GM12878 (cell line): ENCODE measurements around the gene MSI2. TPM values are rescaled to one million over a fixed set of nuclear protein-coding genes. Genes with fewer than 3 reads are reported as not detected.

Source experiments
- ATAC-seq: fragments of 200-7000 bp; cut with Tn5 transposase; 3 replicates; pipeline ENCODE4 v1.9.1; 2020; ENCODE audit warnings: mild to moderate bottlenecking, moderate library complexity
- BruUV-seq: library from RNA; stranded (reverse); fragments of 400-500 nt; replicated peaks from 2 replicates; lab custom pipeline; 2021; lab: Mats Ljungman, UMichigan
- CTCF ChIA-PET: fragments of 300-600 bp; sonication (Branson Sonifier 250); formaldehyde crosslinking; extraction: SDS; loops from one replicate; lab custom pipeline; 2021; ENCODE audit warnings: inconsistent platforms; lab: Yijun Ruan, JAX
- POLR2A ChIA-PET: fragments of 350-600 bp; formaldehyde crosslinking; extraction: SDS; loops from one replicate; lab custom pipeline; 2021; ENCODE audit warnings: inconsistent platforms; lab: Charles Lee
- RAD21 ChIA-PET: fragments of 300-600 bp; sonication (Branson Sonifier 250); formaldehyde crosslinking; loops from one replicate; lab custom pipeline; 2023; ENCODE audit warnings: antibody characterized with exemption; ENCODE audit not compliant: unreplicated experiment; lab: Charles Lee
- SMC1A ChIA-PET: fragments of 300-600 bp; sonication (Branson Sonifier 250); formaldehyde crosslinking; loops from one replicate; lab custom pipeline; 2023; ENCODE audit not compliant: unreplicated experiment, uncharacterized antibody; lab: Charles Lee
- DNase-seq: peaks from one replicate; pipeline ENCODE4 v3.0.0-alpha.2; 2011; ENCODE audit warnings: low read depth, low spot score
- FAIRE-seq: peaks from 3 replicates; lab custom pipeline; 2011; peaks lifted over from hg19 to GRCh38; lab: Jason Lieb, UNC
- H2AFZ ChIP-seq: 2 replicates; pipeline ENCODE4 v1.6.0; 2011; ENCODE audit warnings: low read depth, low read length, control low read depth; ENCODE audit not compliant: control insufficient read depth
- H3K27ac ChIP-seq: 2 replicates; pipeline ENCODE4 v1.5.1; 2011; ENCODE audit warnings: control low read depth; ENCODE audit not compliant: control insufficient read depth, insufficient read depth
- H3K27me3 ChIP-seq, 2 experiments: replicated peaks in 1 of 2; 2 replicates each; pipeline versions ENCODE4 v1.6.0 to v1.6.1; 2011; ENCODE audit warnings: low read length in 1 of 2; ENCODE audit not compliant: control insufficient read depth in 2 of 2, insufficient read depth in 2 of 2
- H3K36me3 ChIP-seq, 2 experiments: 2 replicates each; pipeline ENCODE4 v1.5.1; 2011; ENCODE audit warnings: low read length in 1 of 2; ENCODE audit not compliant: control insufficient read depth in 2 of 2, insufficient read depth in 2 of 2
- H3K4me1 ChIP-seq: 2 replicates; pipeline ENCODE4 v1.6.1; 2011; ENCODE audit warnings: mild to moderate bottlenecking, low read length, moderate library complexity, mixed read lengths; ENCODE audit not compliant: control insufficient read depth, insufficient read depth
- H3K4me2 ChIP-seq: 2 replicates; pipeline ENCODE4 v1.6.0; 2011; ENCODE audit warnings: control low read depth; ENCODE audit not compliant: control insufficient read depth, insufficient read depth
- H3K4me3 ChIP-seq: fragments of 200-600 bp; sonication (generic); 2 replicates; pipeline ENCODE4 v1.5.1; 2016
- H3K79me2 ChIP-seq: 2 replicates; pipeline ENCODE4 v1.6.0; 2011; ENCODE audit warnings: low read length; ENCODE audit not compliant: control insufficient read depth, insufficient read depth
- H3K9ac ChIP-seq: 2 replicates; pipeline ENCODE4 v1.8.0; 2011; ENCODE audit warnings: low read length, control low read depth, mixed read lengths; ENCODE audit not compliant: control insufficient read depth, insufficient read depth
- H3K9me3 ChIP-seq: replicated peaks from 3 replicates; pipeline ENCODE4 v1.5.1; 2011; ENCODE audit warnings: mild to moderate bottlenecking, low read length; ENCODE audit not compliant: control insufficient read depth, insufficient read depth
- H4K20me1 ChIP-seq: 2 replicates; pipeline ENCODE4 v1.6.0; 2011; ENCODE audit not compliant: control insufficient read depth, insufficient read depth
- ESRRA ChIP-seq: IDR thresholded peaks from 2 replicates; pipeline ENCODE4 v1.6.1; 2012; ENCODE audit warnings: mild to moderate bottlenecking, low read length, improper control_type of control experiment
- FOS ChIP-seq: IDR thresholded peaks from 3 replicates; pipeline ENCODE4 v1.6.1; 2011; ENCODE audit warnings: borderline replicate concordance; ENCODE audit not compliant: insufficient read length; ENCODE audit errors: extremely low read depth
- IKZF1 ChIP-seq: fragments of 450-650 bp; conservative IDR thresholded peaks from 2 replicates; pipeline ENCODE4 v1.6.1; 2017; ENCODE audit warnings: antibody characterized with exemption, mild to moderate bottlenecking
- MXI1 ChIP-seq: fragments of 150-350 bp; IDR thresholded peaks from 2 replicates; pipeline ENCODE4 v1.6.1; 2011; ENCODE audit warnings: low read depth, mild to moderate bottlenecking, inconsistent platforms, low read length, improper control_type of control experiment
- RAD21 ChIP-seq: IDR thresholded peaks from 2 replicates; pipeline ENCODE4 v1.6.1; 2011; ENCODE audit warnings: mild to moderate bottlenecking, low read depth, low read length, moderate library complexity; ENCODE audit not compliant: insufficient read depth
- SRF ChIP-seq, 2 experiments: IDR thresholded peaks; 2 replicates each; pipeline ENCODE4 v1.6.1; 2011; ENCODE audit warnings: low read depth in 2 of 2, low read length in 2 of 2, mild to moderate bottlenecking in 1 of 2, moderate library complexity in 1 of 2
- TCF7 ChIP-seq: IDR thresholded peaks from 2 replicates; pipeline ENCODE4 v1.6.1; 2014; ENCODE audit warnings: antibody characterized with exemption, borderline replicate concordance
- ZNF217 ChIP-seq: fragments of 450-650 bp; IDR thresholded peaks from 2 replicates; pipeline ENCODE4 v1.6.1; 2017; ENCODE audit warnings: antibody characterized with exemption, mild to moderate bottlenecking
- ZSCAN29 ChIP-seq: fragments of 450-650 bp; IDR thresholded peaks from 2 replicates; pipeline ENCODE4 v1.6.1; 2017; ENCODE audit warnings: mild to moderate bottlenecking, moderate library complexity
- WGBS: methylation state at CpG from one replicate; pipeline ENCODE4 v1.1.6; 2016; ENCODE audit warnings: low lambda C conversion rate; ENCODE audit not compliant: insufficient replicate concordance, insufficient coverage; ENCODE audit errors: missing lambda C conversion rate; 5-methylcytosine and 5-hydroxymethylcytosine counted together
- in situ Hi-C: fragments of 300-500 bp; cut with MboI; formaldehyde crosslinking; loops from 9 replicates; pipeline ENCODE4 v1.14.3; 2018; ENCODE audit warnings: mixed read lengths
- intact Hi-C: fragments of 100-400 bp; cut with micrococcal nuclease; formaldehyde crosslinking; loops from one replicate; pipeline ENCODE4 v1.14.2; 2022; ENCODE audit not compliant: unreplicated experiment
- polyA plus RNA-seq, 11 experiments: library from polyadenylated mRNA; depleted of rRNA in 4 of 11; unstranded in 6 of 11; stranded (reverse) in 5 of 11; fragments of >200 nt; fragmentation: Nextera tagmentation in 4 of 11; fragmentation: Illumina TruSeq in 1 of 11; extraction: Ambion mirVana in 4 of 11; extraction: Trizol in 1 of 11; gene quantifications; 1 replicate in 1 of 11; 2 replicates in 10 of 11; pipeline versions ENCODE4 v1.2.1 to v1.2.3, GENCODE V29; 2011 to 2016; ENCODE audit warnings: inconsistent platforms in 2 of 11, missing spikeins in 2 of 11, low read depth in 1 of 11
- total RNA-seq, 4 experiments: library from RNA; depleted of rRNA in 3 of 4; stranded (reverse); fragments of >200 nt in 3 of 4; fragmentation: Illumina TruSeq in 1 of 4; extraction: Trizol in 1 of 4; gene quantifications; 2 replicates each; pipeline versions ENCODE4 v1.2.1 to v1.2.3, GENCODE V29; 2013 to 2021
- TF ChIP-seq, protein P1 (sequence below): fragments of 450-650 bp; IDR thresholded peaks from 2 replicates; pipeline ENCODE4 v1.6.1; 2017; ENCODE audit warnings: mild to moderate bottlenecking
- TF ChIP-seq, protein P2 (sequence below): fragments of 450-650 bp; IDR thresholded peaks from 2 replicates; pipeline ENCODE4 v1.6.1; 2014; ENCODE audit warnings: mild to moderate bottlenecking
- TF ChIP-seq, protein P3 (sequence below): IDR thresholded peaks from 2 replicates; pipeline ENCODE4 v1.6.1; 2012; ENCODE audit warnings: low read depth, low read length, improper control_type of control experiment

Gene MSI2
- total and polyA plus RNA-seq, 10 of the 15 experiments (the other 5 are each of a cell fraction or from before 2014, with no cell fraction given) = 6.1 to 76.1 (median 42.0) TPM

DNA sequence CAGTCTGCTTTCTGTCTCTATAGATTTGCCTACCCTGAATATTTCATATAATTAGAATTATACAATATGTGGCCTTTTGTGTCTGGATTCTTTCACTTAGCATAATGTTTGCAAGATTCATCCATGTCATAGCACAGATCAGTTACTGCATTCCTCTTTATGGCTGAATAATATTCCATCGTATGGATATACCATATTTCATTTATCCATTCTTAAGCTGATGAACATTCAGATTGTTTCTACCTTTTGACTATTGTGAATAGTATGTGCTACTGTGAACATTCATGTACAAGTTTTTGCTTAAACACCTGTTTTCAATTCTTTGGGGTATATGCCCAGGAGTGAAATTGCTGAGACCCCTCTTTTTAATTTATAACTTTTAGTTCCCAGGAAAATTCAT lies 49.4 kb upstream of the MSI2 start (continued):
- TF ChIP-seq, protein P1, sequence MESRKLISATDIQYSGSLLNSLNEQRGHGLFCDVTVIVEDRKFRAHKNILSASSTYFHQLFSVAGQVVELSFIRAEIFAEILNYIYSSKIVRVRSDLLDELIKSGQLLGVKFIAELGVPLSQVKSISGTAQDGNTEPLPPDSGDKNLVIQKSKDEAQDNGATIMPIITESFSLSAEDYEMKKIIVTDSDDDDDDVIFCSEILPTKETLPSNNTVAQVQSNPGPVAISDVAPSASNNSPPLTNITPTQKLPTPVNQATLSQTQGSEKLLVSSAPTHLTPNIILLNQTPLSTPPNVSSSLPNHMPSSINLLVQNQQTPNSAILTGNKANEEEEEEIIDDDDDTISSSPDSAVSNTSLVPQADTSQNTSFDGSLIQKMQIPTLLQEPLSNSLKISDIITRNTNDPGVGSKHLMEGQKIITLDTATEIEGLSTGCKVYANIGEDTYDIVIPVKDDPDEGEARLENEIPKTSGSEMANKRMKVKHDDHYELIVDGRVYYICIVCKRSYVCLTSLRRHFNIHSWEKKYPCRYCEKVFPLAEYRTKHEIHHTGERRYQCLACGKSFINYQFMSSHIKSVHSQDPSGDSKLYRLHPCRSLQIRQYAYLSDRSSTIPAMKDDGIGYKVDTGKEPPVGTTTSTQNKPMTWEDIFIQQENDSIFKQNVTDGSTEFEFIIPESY = no peak
- TF ChIP-seq TCF7 = no peak
- no peak for TF ChIP-seq FOS

DNA sequence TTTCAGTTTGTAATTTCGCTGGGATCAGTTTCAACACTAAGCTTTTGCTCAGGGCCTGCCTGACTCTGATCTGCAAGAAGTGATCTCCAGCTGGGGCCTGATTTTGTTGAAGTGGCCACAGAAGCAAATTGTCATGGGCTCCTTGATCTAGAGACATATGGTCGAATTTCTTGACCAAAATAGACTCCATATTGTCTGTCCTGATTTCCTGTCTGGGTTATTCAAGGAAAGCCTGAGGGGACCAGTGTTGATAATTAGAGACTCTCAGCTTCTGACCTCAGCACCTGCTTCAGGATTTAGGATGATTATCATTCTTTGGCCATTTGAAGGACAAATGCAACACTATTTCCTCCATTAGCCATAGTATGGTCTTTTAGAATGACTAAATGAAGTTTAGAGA lies 48.9 kb upstream of the MSI2 start:
- SMC1A ChIA-PET = interaction anchor here (0.9 to 1.4 kb wide), 2 partner anchors 37 to 40 kb away, joined by 4 read pairs; no protein-coding TSS in a partner anchor
- DNase-seq = no peak
- no peaks in the 10 kb centered on the region; the same call in 2 of the 3 replicates for H3K9me3 ChIP-seq
- POLR2A ChIA-PET = no interaction called here
- CTCF ChIA-PET = interaction anchor here (1.3 kb wide), 1 partner anchor 36 kb away, joined by 11 read pairs; no protein-coding TSS in a partner anchor
- no peaks in the 10 kb centered on the region for H3K36me3 ChIP-seq
- no peak for FAIRE-seq
- no peak overlapping the region for H2AFZ ChIP-seq
- no peaks in the 10 kb centered on the region; a peak in 1 of 4 replicates for H3K27me3 ChIP-seq
- no peak overlapping the region for H3K9ac ChIP-seq
- no peaks in the 10 kb centered on the region for H3K4me1 ChIP-seq
- no peaks in the 10 kb centered on the region for H3K79me2 ChIP-seq
- no peak for ATAC-seq
- no TSS peak for BruUV-seq
- H3K4me3 ChIP-seq = no peak overlapping the region
- intact Hi-C loops = no loop called here
- RAD21 ChIA-PET = no interaction called here
- H4K20me1 ChIP-seq = no peaks in the 10 kb centered on the region
- H3K4me2 ChIP-seq = no peak overlapping the region
- TF ChIP-seq, protein P2, sequence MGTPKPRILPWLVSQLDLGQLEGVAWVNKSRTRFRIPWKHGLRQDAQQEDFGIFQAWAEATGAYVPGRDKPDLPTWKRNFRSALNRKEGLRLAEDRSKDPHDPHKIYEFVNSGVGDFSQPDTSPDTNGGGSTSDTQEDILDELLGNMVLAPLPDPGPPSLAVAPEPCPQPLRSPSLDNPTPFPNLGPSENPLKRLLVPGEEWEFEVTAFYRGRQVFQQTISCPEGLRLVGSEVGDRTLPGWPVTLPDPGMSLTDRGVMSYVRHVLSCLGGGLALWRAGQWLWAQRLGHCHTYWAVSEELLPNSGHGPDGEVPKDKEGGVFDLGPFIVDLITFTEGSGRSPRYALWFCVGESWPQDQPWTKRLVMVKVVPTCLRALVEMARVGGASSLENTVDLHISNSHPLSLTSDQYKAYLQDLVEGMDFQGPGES = no peak
- TF ChIP-seq MXI1 (no peak), SRF (IDR thresholded peaks at IDR 0.05; ENCODE audit: low read depth in 2 of 2, low read length in 2 of 2) (no peak), ZSCAN29 (no peak), IKZF1 (no peak), ESRRA (no peak), RAD21 (no peak), ZNF217 (no peak)
- TF ChIP-seq, protein P3, sequence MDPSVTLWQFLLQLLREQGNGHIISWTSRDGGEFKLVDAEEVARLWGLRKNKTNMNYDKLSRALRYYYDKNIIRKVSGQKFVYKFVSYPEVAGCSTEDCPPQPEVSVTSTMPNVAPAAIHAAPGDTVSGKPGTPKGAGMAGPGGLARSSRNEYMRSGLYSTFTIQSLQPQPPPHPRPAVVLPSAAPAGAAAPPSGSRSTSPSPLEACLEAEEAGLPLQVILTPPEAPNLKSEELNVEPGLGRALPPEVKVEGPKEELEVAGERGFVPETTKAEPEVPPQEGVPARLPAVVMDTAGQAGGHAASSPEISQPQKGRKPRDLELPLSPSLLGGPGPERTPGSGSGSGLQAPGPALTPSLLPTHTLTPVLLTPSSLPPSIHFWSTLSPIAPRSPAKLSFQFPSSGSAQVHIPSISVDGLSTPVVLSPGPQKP = no peak
- H3K27ac ChIP-seq = no peak overlapping the region
- in situ Hi-C loops = no loop called here
- 42% methylated on average over 2 of the region's 2 CpGs for WGBS
